NOMO-1 (cell line): ENCODE data around the gene DRD5.

Experiments used
- DNase-seq, 2 experiments: peaks; one replicate each; lab custom pipeline; 2025; ENCODE audit not compliant: unreplicated experiment in 2 of 2; lab: John Stamatoyannopoulos, UW

Gene DRD5

GRCh38 chr4:9812501-9813340 lies 31.3 kb downstream of the DRD5 start:
- DNase-seq, result no peak

GRCh38 chr4:9816285-9816684 lies 34.9 kb downstream of the DRD5 start:
- no peak for DNase-seq

- no peak for DNase-seq
Observed at GRCh38 chr4:9820343-9820742, 38.9 kb downstream of the DRD5 start.

GRCh38 chr4:9825049-9825448 lies 43.6 kb downstream of the DRD5 start:
- DNase-seq, result no peak

- no peak for DNase-seq
Observed at GRCh38 chr4:9826551-9826950, 45.1 kb downstream of the DRD5 start.

GRCh38 chr4:9832640-9833039 lies 51.2 kb downstream of the DRD5 start:
- DNase-seq, result no peak

GRCh38 chr4:9833421-9833820 lies 52.0 kb downstream of the DRD5 start:
- no peak for DNase-seq
